H9 (cell line): ENCODE results near the gene TUT7. TPM values are rescaled to one million over a fixed set of nuclear protein-coding genes. Genes with fewer than 3 reads are reported as not detected.

ENCODE experiments used
- DNase-seq: peaks from one replicate; pipeline ENCODE4 v3.0.0-alpha.2; 2017
- H2AFZ ChIP-seq: one replicate; pipeline ENCODE4 v1.6.1; 2013; ENCODE audit warnings: mild to moderate bottlenecking, low read length, control low read depth, moderate library complexity
- H2AK5ac ChIP-seq: 2 replicates; pipeline ENCODE4 v1.6.1; 2013; ENCODE audit warnings: low read length, control low read depth, mixed read lengths; ENCODE audit not compliant: insufficient read length
- H2BK120ac ChIP-seq: one replicate; pipeline ENCODE4 v1.6.1; 2013; ENCODE audit warnings: low read depth, mild to moderate bottlenecking, low read length, control low read depth, inconsistent platforms; ENCODE audit not compliant: poor library complexity, severe bottlenecking
- H2BK12ac ChIP-seq: 2 replicates; pipeline ENCODE4 v1.6.1; 2013; ENCODE audit warnings: low read length, control low read depth, mixed read lengths, low read depth; ENCODE audit not compliant: insufficient read length
- H2BK15ac ChIP-seq: 2 replicates; pipeline ENCODE4 v1.6.1; 2013; ENCODE audit warnings: low read depth, low read length, control low read depth
- H2BK20ac ChIP-seq: one replicate; pipeline ENCODE4 v1.6.1; 2013; ENCODE audit warnings: low read depth, mild to moderate bottlenecking, low read length, control low read depth, inconsistent platforms; ENCODE audit not compliant: poor library complexity, severe bottlenecking
- H2BK5ac ChIP-seq: 2 replicates; pipeline ENCODE4 v1.6.1; 2013; ENCODE audit warnings: low read length, control low read depth, mixed read lengths; ENCODE audit not compliant: insufficient read length
- H3K14ac ChIP-seq: 2 replicates; pipeline ENCODE4 v1.6.1; 2013; ENCODE audit warnings: low read length, control low read depth; ENCODE audit not compliant: insufficient read depth
- H3K18ac ChIP-seq: 2 replicates; pipeline ENCODE4 v1.6.1; 2013; ENCODE audit warnings: low read depth, mild to moderate bottlenecking, mixed read lengths, low read length, control low read depth; ENCODE audit not compliant: insufficient read length
- H3K23ac ChIP-seq: 2 replicates; pipeline ENCODE4 v1.6.1; 2013; ENCODE audit warnings: low read length, control low read depth, mixed read lengths, low read depth; ENCODE audit not compliant: insufficient read length
- H3K23me2 ChIP-seq: 2 replicates; pipeline ENCODE4 v1.6.1; 2013; ENCODE audit warnings: low read depth, mild to moderate bottlenecking, mixed read lengths, low read length, control low read depth; ENCODE audit not compliant: insufficient read length, poor library complexity, severe bottlenecking
- H3K27ac ChIP-seq: 2 replicates; pipeline ENCODE4 v1.5.1; 2013; ENCODE audit warnings: low read length, control low read depth, mixed read lengths, low read depth; ENCODE audit not compliant: insufficient read length
- H3K27me3 ChIP-seq: 2 replicates; pipeline ENCODE4 v1.6.1; 2013; ENCODE audit warnings: low read length, control low read depth, inconsistent platforms; ENCODE audit not compliant: insufficient read depth
- H3K4ac ChIP-seq: 2 replicates; pipeline ENCODE4 v1.6.1; 2013; ENCODE audit warnings: low read depth, mild to moderate bottlenecking, control low read depth, inconsistent platforms, low read length, moderate library complexity
- H3K4me1 ChIP-seq: 2 replicates; pipeline ENCODE4 v1.6.1; 2013; ENCODE audit warnings: low read length, control low read depth, inconsistent platforms; ENCODE audit not compliant: insufficient read depth
- H3K4me2 ChIP-seq: 2 replicates; pipeline ENCODE4 v1.6.1; 2013; ENCODE audit warnings: low read length, control low read depth, mixed read lengths; ENCODE audit not compliant: insufficient read length, insufficient read depth
- H3K56ac ChIP-seq: 2 replicates; pipeline ENCODE4 v1.6.1; 2013; ENCODE audit warnings: low read depth, mild to moderate bottlenecking, mixed read lengths, low read length, control low read depth; ENCODE audit not compliant: insufficient read length
- H3K79me1 ChIP-seq: 2 replicates; pipeline ENCODE4 v1.6.1; 2013; ENCODE audit warnings: low read depth, mild to moderate bottlenecking, moderate library complexity, low read length, control low read depth, inconsistent platforms; ENCODE audit not compliant: insufficient read depth, poor library complexity, severe bottlenecking
- H3K79me2 ChIP-seq: 2 replicates; pipeline ENCODE4 v1.6.1; 2013; ENCODE audit warnings: low read length, control low read depth, inconsistent platforms; ENCODE audit not compliant: insufficient read depth
- H3K9ac ChIP-seq: 2 replicates; pipeline ENCODE4 v1.6.1; 2013; ENCODE audit warnings: low read length, control low read depth, mixed read lengths; ENCODE audit not compliant: insufficient read length; ENCODE audit errors: extremely low read depth
- H3K9me3 ChIP-seq: one replicate; pipeline ENCODE4 v1.6.1; 2013; ENCODE audit warnings: low read depth, low read length, inconsistent platforms; ENCODE audit not compliant: control insufficient read depth
- H3T11ph ChIP-seq: one replicate; pipeline ENCODE4 v1.6.1; 2013; ENCODE audit warnings: mild to moderate bottlenecking, low read length, control low read depth, inconsistent platforms
- H4K20me1 ChIP-seq: one replicate; pipeline ENCODE4 v1.6.1; 2013; ENCODE audit not compliant: control insufficient read depth, insufficient read length, insufficient read depth
- H4K5ac ChIP-seq: 2 replicates; pipeline ENCODE4 v1.6.1; 2013; ENCODE audit warnings: low read depth, mild to moderate bottlenecking, mixed read lengths, low read length, control low read depth; ENCODE audit not compliant: insufficient read length
- H4K8ac ChIP-seq: replicated peaks from 2 replicates; pipeline ENCODE4 v1.6.1; 2013; ENCODE audit warnings: low read length, control low read depth, mixed read lengths, low read depth; ENCODE audit not compliant: insufficient read length
- H4K91ac ChIP-seq: 2 replicates; pipeline ENCODE4 v1.6.1; 2013; ENCODE audit warnings: low read depth, mild to moderate bottlenecking, moderate library complexity, mixed read lengths, low read length, control low read depth; ENCODE audit not compliant: insufficient read length
- H3K27ac Mint-ChIP-seq, 3 experiments: 2 replicates in 2 of 3; 3 replicates in 1 of 3; pipeline ENCODE4 v1.8.0; 2020 to 2021; ENCODE audit warnings: mixed read lengths in 3 of 3, mild to moderate bottlenecking in 1 of 3, moderate library complexity in 1 of 3
- H3K27me3 Mint-ChIP-seq: 2 replicates; pipeline ENCODE4 v1.8.0; 2021; ENCODE audit warnings: low read depth, mild to moderate bottlenecking, moderate library complexity, mixed read lengths
- H3K36me3 Mint-ChIP-seq, 3 experiments: 2 replicates in 2 of 3; 3 replicates in 1 of 3; pipeline ENCODE4 v1.8.0; 2020 to 2021; ENCODE audit warnings: low read depth in 3 of 3, mixed read lengths in 3 of 3; ENCODE audit not compliant: insufficient read depth in 1 of 3
- H3K4me1 Mint-ChIP-seq, 2 experiments: 2 replicates each; pipeline ENCODE4 v1.8.0; 2020; ENCODE audit warnings: mixed read lengths in 2 of 2
- H3K4me3 Mint-ChIP-seq, 2 experiments: 2 replicates in 1 of 2; 3 replicates in 1 of 2; pipeline ENCODE4 v1.8.0; 2020 to 2021; ENCODE audit warnings: mild to moderate bottlenecking in 2 of 2, mixed read lengths in 2 of 2, moderate library complexity in 1 of 2
- H3K9me3 Mint-ChIP-seq, 2 experiments: 2 replicates in 1 of 2; 3 replicates in 1 of 2; pipeline ENCODE4 v1.8.0; 2020; ENCODE audit warnings: mild to moderate bottlenecking in 2 of 2, mixed read lengths in 2 of 2, moderate library complexity in 1 of 2
- CTCF ChIP-seq: fragments of 200-600 bp; sonication (generic); conservative IDR thresholded peaks from 3 replicates; pipeline ENCODE4 v1.8.0; 2021; ENCODE audit warnings: antibody characterized with exemption, mild to moderate bottlenecking
- WGBS: extraction: QIAGEN DNeasy Blood & Tissue Kit; methylation state at CpG from one replicate; pipeline ENCODE4 v1.1.7; 2013; ENCODE audit warnings: missing lambda C conversion rate, low lambda C conversion rate, mixed read lengths; ENCODE audit not compliant: insufficient read length; ENCODE audit errors: extremely low coverage; 5-methylcytosine and 5-hydroxymethylcytosine counted together
- total RNA-seq: library from RNA; stranded (reverse); gene quantifications from 2 replicates; pipeline ENCODE4 v1.2.1, GENCODE V29; 2021

Gene TUT7
- total RNA-seq, 1 experiment from 2014 or later = 23.1 TPM

GRCh38 chr9:86238861-86239770, 115.1 kb downstream of the TUT7 start:
- no peak overlapping the region for H2AFZ ChIP-seq
- H4K91ac ChIP-seq = no peak overlapping the region
- no peaks in the 10 kb centered on the region for H3K27me3 Mint-ChIP-seq
- H2BK15ac ChIP-seq = no peak overlapping the region
- DNase-seq = no peak
- H3K4me1 ChIP-seq = no peaks in the 10 kb centered on the region
- H2BK5ac ChIP-seq = no peak overlapping the region
- peaks cover 0 to 4% of the 10 kb centered on the region in 2 experiments; a peak in 1 of 4 replicates for H3K4me1 Mint-ChIP-seq
- no peak overlapping the region for H3K27ac Mint-ChIP-seq
- H3K9me3 Mint-ChIP-seq = no peaks in the 10 kb centered on the region
- H3K36me3 Mint-ChIP-seq = no peaks in the 10 kb centered on the region
- H3T11ph ChIP-seq = no peak overlapping the region
- no peak overlapping the region for H3K27ac ChIP-seq
- no peak overlapping the region for H2AK5ac ChIP-seq
- H3K4me3 Mint-ChIP-seq = no peak overlapping the region
- H3K14ac ChIP-seq = no peak overlapping the region
- no peak overlapping the region for H4K5ac ChIP-seq
- no peak overlapping the region for H3K23ac ChIP-seq
- H3K18ac ChIP-seq = no peak overlapping the region
- H3K27me3 ChIP-seq = no peaks in the 10 kb centered on the region
- no peaks in the 10 kb centered on the region for H3K79me2 ChIP-seq
- no peak overlapping the region for H3K4me2 ChIP-seq
- WGBS = no CpG with 5 or more reads among the region's 10 CpGs
- H3K23me2 ChIP-seq = no peaks in the 10 kb centered on the region
- H3K4ac ChIP-seq = no peak overlapping the region
- no peak overlapping the region for H2BK20ac ChIP-seq
- TF ChIP-seq CTCF = no peak
- no peak overlapping the region for H2BK120ac ChIP-seq
- no peaks in the 10 kb centered on the region for H3K79me1 ChIP-seq
- H3K56ac ChIP-seq = no peak overlapping the region
- H3K9ac ChIP-seq = no peak overlapping the region
- no peak overlapping the region for H4K8ac ChIP-seq
- H2BK12ac ChIP-seq = no peak overlapping the region
- H3K9me3 ChIP-seq = no peaks in the 10 kb centered on the region
- H4K20me1 ChIP-seq = no peaks in the 10 kb centered on the region

Other genes with a start within 250 kb of the TUT7 start
- gene C9orf153, start 94.8 kb downstream of the TUT7 start, total RNA-seq = 0.17 TPM in 1 of 2 replicates, not detected in the other
- gene ISCA1, start 71.9 kb downstream of the TUT7 start, total RNA-seq = 32.0 and 33.3 TPM in 2 replicates